SK-N-MC (cell line): ENCODE data around the gene ICAM1.

ENCODE experiments used
- EZH2 ChIP-seq: fragments of 200-600 bp; sonication (generic); IDR thresholded peaks from one replicate; pipeline ENCODE4 v1.6.1; 2017; ENCODE audit warnings: antibody characterized with exemption
- FOXP2 ChIP-seq: optimal IDR thresholded peaks from 2 replicates; pipeline ENCODE3; 2011; ENCODE audit warnings: mild to moderate bottlenecking, moderate library complexity; ENCODE audit not compliant: insufficient read depth; ENCODE audit errors: extremely low read length, control extremely low read depth
- POLR2AphosphoS5 ChIP-seq: IDR thresholded peaks from 2 replicates; pipeline ENCODE4 v1.6.1; 2012; ENCODE audit warnings: mild to moderate bottlenecking, low read depth, low read length, borderline replicate concordance

DNA sequence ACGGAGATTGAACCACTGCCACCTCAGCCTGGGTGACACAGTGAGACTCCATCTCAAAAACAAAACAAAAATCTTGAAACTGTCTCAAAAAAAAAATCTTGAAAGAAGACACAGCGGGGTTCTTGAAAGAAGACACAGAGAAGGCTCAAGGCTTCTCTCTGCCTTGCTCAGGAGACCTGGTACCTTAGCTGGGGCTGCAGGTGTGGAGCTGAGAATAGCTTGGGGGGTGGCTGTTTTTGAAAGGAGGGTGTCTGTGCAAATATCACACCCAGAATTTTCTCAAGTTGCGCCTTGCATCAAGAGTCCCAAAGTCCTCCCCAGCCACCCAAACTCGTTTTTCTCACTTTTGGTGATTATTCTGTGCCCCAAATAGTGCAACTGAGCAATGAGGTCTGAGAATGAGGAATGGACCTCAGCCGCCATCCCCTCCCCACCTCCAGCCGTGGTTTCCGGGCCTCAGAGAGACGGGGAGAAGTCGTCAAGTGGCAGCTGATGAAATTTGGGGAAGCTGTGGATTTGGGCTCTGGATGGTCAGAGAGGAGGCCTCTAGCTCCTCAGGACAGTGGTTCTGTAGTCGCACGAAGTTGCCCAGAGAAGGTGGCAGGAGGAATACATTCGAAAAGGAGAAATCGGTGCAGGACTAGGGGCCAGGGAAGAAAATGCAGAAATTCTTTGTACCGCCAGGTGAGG, 48.6 kb upstream of the ICAM1 start:
- TF ChIP-seq POLR2AphosphoS5, result no peak
- no peak for TF ChIP-seq EZH2
- no peak for TF ChIP-seq FOXP2
